ENCODE results near the gene BRIP1.

Gene BRIP1

GRCh38 chr17:61718022-61718421 is 145.3 kb downstream of the BRIP1 start:
- H3K4me3 ChIP-seq (ENCODE audit: low read depth, low read length) = no peak overlapping the region
- no peak for DNase-seq (ENCODE audit: low read depth)

DNA sequence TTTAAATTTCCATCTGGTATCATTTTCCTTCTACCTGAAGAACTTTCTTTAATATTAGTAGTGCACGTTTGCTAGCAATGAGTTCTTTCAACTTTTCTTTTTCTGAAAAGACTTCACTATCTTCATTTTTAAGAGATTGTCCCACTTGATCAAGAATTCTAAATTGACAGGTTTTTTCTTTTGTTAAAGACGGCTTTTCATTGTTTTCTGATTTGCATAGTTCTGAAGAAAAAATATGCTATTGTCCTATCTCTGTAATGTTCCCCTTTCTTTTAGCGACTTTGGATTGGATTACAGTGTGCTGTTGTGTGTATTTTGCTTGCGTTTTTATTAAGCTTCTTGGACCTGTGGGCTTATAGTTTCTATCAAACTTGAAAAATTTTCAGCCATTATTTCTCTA is 146.0 kb downstream of the BRIP1 start:
- DNase-seq (ENCODE audit: low read depth) = no peak
- no peak overlapping the region for H3K4me3 ChIP-seq (ENCODE audit: low read depth, low read length)

GRCh38 chr17:61716225-61716829 is 147.0 kb downstream of the BRIP1 start:
- no peak overlapping the region for H3K4me3 ChIP-seq (ENCODE audit: low read depth, low read length)
- no peak for DNase-seq (ENCODE audit: low read depth)

- no peak overlapping the region for H3K4me3 ChIP-seq (ENCODE audit: low read depth, low read length)
- DNase-seq (ENCODE audit: low read depth) = no peak
Observed at GRCh38 chr17:61715348-61715747, 148.0 kb downstream of the BRIP1 start.

DNA sequence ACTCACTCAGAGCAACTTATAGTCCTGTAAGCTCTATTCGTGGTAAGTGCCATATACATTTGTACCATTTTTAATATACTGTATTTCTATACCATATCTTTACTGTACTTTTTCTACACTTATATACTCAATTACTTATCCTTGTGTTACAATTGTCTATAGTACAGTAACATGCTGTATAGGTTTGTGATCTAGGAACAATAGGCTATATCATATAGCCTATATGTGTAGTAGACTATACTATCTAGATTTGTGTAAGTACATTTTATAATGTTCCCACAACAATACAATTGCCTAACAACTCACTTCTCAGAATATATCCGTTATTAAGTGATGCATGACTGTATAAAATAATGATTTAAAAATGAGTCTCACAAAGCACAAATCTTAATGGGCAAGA is 149.0 kb downstream of the BRIP1 start:
- no peak for DNase-seq (ENCODE audit: low read depth)
- no peak overlapping the region for H3K4me3 ChIP-seq (ENCODE audit: low read depth, low read length)

DNA sequence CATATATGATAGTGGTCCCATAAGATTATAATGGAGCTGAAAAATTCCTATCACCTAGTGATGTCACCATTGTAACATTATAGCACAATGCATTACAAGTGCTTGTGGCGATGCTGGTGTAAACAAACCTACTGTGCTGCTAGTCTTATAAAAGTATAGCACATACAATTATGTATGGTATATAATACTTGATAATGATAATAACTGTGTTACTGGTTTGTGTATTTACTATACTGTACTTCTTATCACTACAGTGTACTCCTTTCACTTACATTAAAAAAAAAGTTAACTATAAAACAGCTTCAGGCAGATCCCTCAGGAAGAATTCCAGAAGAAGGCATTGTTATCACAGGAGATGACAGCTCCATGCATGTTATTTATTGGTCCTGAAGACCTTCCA is 150.3 kb downstream of the BRIP1 start:
- no peak for DNase-seq (ENCODE audit: low read depth)
- H3K4me3 ChIP-seq (ENCODE audit: low read depth, low read length) = no peak overlapping the region

DNA sequence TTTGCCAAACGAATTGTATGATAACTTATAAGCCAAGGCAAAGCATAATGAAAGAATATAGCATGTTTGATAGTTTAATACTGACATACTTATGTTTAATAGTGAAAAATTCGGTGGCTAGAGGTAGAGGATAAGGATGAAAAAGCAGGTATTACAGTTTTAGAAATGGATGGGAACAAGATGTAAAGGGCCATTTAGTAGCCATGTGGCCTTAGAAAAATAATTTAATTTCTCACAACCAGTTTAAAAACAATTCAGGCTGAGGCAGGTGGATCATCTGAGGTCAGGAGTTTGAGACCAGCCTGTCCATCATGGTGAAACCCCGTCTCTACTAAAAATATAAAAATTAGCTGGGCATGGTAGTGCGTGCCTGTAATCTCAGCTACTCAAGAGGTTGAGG is 152.8 kb downstream of the BRIP1 start:
- DNase-seq (ENCODE audit: low read depth) = no peak

GRCh38 chr17:61709567-61709966 is 153.8 kb downstream of the BRIP1 start:
- H3K4me3 ChIP-seq (ENCODE audit: low read depth, low read length) = no peak overlapping the region
- no peak for DNase-seq (ENCODE audit: low read depth)

More for the DNA sequence above, 152.8 kb downstream of the BRIP1 start:
- H3K4me3 ChIP-seq (ENCODE audit: low read depth, low read length) = no peak overlapping the region

GRCh38 chr17:61704935-61705449 is 158.3 kb downstream of the BRIP1 start:
- no peak overlapping the region for H3K4me3 ChIP-seq (ENCODE audit: low read depth, low read length)
- DNase-seq (ENCODE audit: low read depth) = no peak

- H3K4me3 ChIP-seq (ENCODE audit: low read depth, low read length) = no peak overlapping the region
- no peak for DNase-seq (ENCODE audit: low read depth)
Observed at GRCh38 chr17:61702450-61702849, 160.9 kb downstream of the BRIP1 start.

DNA sequence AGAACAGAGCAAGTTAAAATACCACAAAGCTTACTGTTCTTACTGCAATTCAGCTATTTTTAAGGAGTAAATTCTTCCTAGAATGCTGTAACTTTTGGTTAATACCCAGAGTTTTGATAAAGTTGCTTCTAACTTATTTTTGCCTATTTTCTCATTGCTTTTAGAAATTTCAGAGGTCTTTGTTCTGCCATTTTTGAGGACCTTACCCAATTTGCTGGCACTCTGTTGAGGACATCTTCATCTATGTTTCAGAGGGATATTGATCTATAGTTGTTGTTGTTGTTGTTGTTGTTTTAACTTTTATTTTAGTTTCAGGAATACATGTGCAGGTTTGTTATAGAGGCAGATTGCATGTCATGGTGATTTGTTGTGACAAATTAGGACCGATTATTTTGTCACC is 161.3 kb downstream of the BRIP1 start:
- no peak overlapping the region for H3K4me3 ChIP-seq (ENCODE audit: low read depth, low read length)
- no peak for DNase-seq (ENCODE audit: low read depth)

DNA sequence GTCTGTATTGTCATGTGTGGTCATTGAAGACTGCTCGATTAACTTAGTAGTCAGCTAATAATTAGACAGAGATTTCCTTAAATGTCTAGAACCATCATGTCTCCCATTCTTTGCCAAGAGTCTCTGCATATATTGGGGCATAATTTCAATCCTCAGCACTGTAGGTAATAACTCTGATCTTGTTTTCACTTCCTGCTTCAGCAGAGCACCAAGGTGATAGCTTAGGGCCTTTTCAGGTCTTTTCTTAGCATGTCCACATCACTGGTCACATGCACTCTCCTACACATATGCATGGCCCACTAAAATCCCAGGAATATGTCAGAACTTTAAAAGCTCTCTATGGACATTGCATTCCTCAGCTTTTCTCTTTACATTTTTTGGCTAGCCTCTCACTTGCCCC is 162.0 kb downstream of the BRIP1 start:
- H3K4me3 ChIP-seq (ENCODE audit: low read depth, low read length) = no peak overlapping the region
- DNase-seq (ENCODE audit: low read depth) = no peak

DNA sequence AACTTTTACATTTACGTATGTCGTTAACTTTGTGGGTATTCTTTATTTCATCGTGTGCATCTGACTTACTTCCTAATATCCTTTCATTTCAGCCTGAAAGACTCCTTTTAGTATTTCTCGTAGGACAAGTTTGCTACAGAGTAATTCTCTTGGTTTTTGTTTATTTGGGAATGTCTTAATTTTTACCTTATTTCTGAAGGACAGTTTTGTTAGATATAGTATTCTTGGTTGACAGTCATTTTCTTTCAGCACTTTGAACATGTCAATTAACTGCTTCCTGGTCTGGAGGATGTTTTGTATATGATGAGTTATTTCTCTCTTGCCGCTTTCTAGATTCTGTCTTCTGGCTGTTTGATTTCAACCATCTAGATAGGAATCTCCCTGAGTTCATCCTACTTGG is 163.1 kb downstream of the BRIP1 start:
- DNase-seq (ENCODE audit: low read depth) = no peak
- H3K4me3 ChIP-seq (ENCODE audit: low read depth, low read length) = no peak overlapping the region

DNA sequence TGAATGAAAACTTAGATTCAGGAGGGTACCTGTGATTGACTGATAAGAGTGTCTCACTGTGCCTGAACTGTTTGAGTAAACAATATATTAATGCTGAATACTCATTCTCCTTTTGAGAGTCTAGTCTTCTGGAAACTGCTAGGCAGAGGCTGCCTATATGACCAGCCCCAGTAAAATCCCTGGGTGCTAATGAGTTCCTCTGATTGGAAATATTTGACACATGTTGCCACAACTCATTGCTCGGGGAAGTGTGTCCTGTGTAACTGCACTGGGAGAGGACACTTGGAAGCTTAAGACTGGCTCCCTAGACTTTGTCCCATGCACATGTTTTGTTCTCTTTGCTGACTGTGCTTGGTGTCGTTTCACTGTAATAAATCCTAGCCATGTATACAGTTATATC is 163.6 kb downstream of the BRIP1 start:
- DNase-seq (ENCODE audit: low read depth) = no peak
- H3K4me3 ChIP-seq (ENCODE audit: low read depth, low read length) = no peak overlapping the region

DNA sequence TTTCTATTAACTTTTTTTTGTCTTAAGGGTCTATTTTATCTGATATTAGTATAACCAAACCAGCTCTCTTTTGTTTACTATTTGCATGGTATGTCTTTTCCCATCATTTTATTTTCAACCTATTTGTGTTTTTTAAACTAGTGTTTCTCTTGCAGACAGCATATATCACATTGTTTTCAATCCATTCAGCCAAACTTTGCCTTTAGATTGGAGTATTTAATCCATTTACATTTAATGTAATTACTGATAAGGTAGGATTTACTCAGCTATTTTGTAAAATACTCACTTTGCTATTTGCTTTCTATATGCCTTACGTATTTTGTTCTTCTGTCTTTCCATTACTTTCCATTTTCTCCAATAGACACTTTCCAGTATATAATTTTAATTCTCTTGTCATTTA is 164.3 kb downstream of the BRIP1 start:
- no peak overlapping the region for H3K4me3 ChIP-seq (ENCODE audit: low read depth, low read length)
- no peak for DNase-seq (ENCODE audit: low read depth)

DNA sequence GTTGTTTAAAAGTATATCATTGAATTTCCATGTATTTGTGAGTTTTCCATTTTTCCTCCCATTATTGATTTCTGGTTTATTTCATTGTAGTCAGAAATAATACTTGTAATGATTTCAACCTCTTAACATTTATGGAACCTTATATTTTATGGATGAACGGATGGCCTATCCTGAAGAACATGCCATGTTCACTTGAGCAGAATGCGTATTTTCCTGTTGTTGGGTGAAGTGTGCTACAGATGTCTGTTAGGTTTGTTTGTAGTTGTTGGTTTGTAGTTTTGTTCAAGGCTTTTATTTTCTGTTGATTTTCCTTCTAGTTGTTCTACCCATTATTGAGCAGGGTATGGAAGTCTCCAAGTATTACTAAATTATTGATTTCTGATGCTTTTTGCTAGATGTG is 165.1 kb downstream of the BRIP1 start:
- no peak for DNase-seq (ENCODE audit: low read depth)

GRCh38 chr17:61695779-61696337 is 167.5 kb downstream of the BRIP1 start:
- no peak overlapping the region for H3K4me3 ChIP-seq (ENCODE audit: low read depth, low read length)
- DNase-seq (ENCODE audit: low read depth) = no peak

More for the DNA sequence above, 165.1 kb downstream of the BRIP1 start:
- no peak overlapping the region for H3K4me3 ChIP-seq (ENCODE audit: low read depth, low read length)

DNA sequence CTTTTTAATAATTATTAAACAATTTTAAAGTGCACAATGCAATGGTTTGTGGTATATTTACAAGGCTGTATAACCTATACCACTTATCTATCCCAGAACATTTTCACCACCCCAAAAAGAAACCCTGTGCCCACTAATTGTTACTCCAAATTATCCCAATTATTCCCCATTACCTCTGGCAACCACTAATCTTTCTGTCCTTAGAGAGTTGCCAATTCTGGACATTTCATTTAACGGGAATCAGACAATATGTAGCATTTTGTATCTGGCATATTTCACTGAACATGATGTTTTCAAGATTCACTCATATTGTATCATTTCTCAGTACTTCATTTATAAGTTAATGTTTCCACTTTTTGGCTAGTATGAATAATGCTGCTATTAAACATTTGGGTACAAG is 169.2 kb downstream of the BRIP1 start:
- no peak for DNase-seq (ENCODE audit: low read depth)
- H3K4me3 ChIP-seq (ENCODE audit: low read depth, low read length) = no peak overlapping the region

GRCh38 chr17:61689610-61690180 is 173.6 kb downstream of the BRIP1 start:
- no peak overlapping the region for H3K4me3 ChIP-seq (ENCODE audit: low read depth, low read length)
- DNase-seq (ENCODE audit: low read depth) = no peak

GRCh38 chr17:61687769-61688168 is 175.6 kb downstream of the BRIP1 start:
- no peak overlapping the region for H3K4me3 ChIP-seq (ENCODE audit: low read depth, low read length)
- no peak for DNase-seq (ENCODE audit: low read depth)

- no peak overlapping the region for H3K4me3 ChIP-seq (ENCODE audit: low read depth, low read length)
- DNase-seq (ENCODE audit: low read depth) = no peak
Observed at GRCh38 chr17:61686113-61686512, 177.2 kb downstream of the BRIP1 start.

Data from skeletal muscle cell (primary cell).